BJ (cell line): ENCODE measurements around the gene B4GALNT1. TPM values are rescaled to one million over a fixed set of nuclear protein-coding genes. Genes with fewer than 3 reads are reported as not detected.
"Not testable (repeated sequence)": the region's sequence is repeated elsewhere in the genome, so short reads cannot be mapped to it uniquely, and the experiment has no call there.

Experiments used
- CTCF ChIA-PET: fragments of 350-600 bp; formaldehyde crosslinking; extraction: SDS; loops from one replicate; lab custom pipeline; 2021; ENCODE audit warnings: antibody characterized with exemption, inconsistent platforms; lab: Yijun Ruan, JAX
- POLR2A ChIA-PET: fragments of 300-600 bp; sonication (Branson Sonifier 250); formaldehyde crosslinking; extraction: SDS; loops from one replicate; lab custom pipeline; 2021; ENCODE audit warnings: antibody characterized with exemption; lab: Charles Lee
- DNase-seq: peaks from one replicate; pipeline ENCODE4 v3.0.0-alpha.2; 2011; ENCODE audit warnings: low read depth
- H3K27me3 ChIP-seq: 2 replicates; pipeline ENCODE4 v1.6.0; 2011; ENCODE audit warnings: low read length; ENCODE audit not compliant: control insufficient read depth, insufficient read depth
- H3K36me3 ChIP-seq: 2 replicates; pipeline ENCODE4 v1.5.1; 2011; ENCODE audit warnings: low read length; ENCODE audit not compliant: control insufficient read depth, insufficient read depth
- H3K4me3 ChIP-seq: 2 replicates; pipeline ENCODE4 v1.5.1; 2011; ENCODE audit warnings: low read depth, mild to moderate bottlenecking, control low read depth, low read length
- polyA plus RNA-seq: library from polyadenylated mRNA; depleted of rRNA; stranded (reverse); fragments of >200 nt; gene quantifications from 2 replicates; pipeline ENCODE4 v1.2.3, GENCODE V29; 2011
- TF ChIP-seq, protein P1 (sequence below): IDR thresholded peaks from 2 replicates; pipeline ENCODE4 v1.5.1; 2011; ENCODE audit warnings: low read depth, mild to moderate bottlenecking, control low read depth, inconsistent platforms, low read length, moderate library complexity; ENCODE audit not compliant: insufficient read depth

B4GALNT1 gene
- polyA plus RNA-seq, 1 experiment = 2.7 TPM

DNA sequence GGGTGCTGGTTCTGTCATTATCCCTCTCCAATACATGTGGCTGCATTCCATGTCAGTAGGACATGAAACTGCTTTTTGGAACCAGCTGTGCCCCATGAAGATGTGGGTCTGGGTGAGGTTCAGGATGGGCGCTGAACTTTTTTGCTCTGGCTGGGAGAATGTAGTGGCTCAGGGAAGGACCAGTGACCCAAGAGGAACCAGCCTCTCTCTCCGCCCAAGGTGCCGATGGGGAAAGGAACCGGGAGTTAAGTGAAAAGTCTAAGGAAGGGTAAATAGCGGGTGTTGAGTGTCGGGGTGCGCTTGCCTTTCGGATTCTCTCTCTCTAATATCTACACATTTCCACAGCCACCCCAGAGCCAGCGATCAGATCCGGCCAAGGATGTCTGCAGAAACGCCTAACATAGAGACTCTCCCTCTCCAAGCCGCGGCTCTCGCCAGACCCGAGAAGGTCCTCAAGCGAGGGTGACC lies 14.0 kb downstream of the B4GALNT1 start:
- H3K36me3 ChIP-seq = peaks cover 16% of the 10 kb centered on the region
- ChIA-PET POLR2A (no interaction called here), CTCF (interaction anchor here (0.8 to 17.5 kb wide), 3 partner anchors 9 to 37 kb away, joined by 3 to 257 read pairs (median 4); partner anchors contain the start of gene PIP4K2C)
- TF ChIP-seq, protein P1, sequence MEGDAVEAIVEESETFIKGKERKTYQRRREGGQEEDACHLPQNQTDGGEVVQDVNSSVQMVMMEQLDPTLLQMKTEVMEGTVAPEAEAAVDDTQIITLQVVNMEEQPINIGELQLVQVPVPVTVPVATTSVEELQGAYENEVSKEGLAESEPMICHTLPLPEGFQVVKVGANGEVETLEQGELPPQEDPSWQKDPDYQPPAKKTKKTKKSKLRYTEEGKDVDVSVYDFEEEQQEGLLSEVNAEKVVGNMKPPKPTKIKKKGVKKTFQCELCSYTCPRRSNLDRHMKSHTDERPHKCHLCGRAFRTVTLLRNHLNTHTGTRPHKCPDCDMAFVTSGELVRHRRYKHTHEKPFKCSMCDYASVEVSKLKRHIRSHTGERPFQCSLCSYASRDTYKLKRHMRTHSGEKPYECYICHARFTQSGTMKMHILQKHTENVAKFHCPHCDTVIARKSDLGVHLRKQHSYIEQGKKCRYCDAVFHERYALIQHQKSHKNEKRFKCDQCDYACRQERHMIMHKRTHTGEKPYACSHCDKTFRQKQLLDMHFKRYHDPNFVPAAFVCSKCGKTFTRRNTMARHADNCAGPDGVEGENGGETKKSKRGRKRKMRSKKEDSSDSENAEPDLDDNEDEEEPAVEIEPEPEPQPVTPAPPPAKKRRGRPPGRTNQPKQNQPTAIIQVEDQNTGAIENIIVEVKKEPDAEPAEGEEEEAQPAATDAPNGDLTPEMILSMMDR = no peak
- peaks cover 23% of the 10 kb centered on the region for H3K27me3 ChIP-seq
- DNase-seq = no peak
- H3K4me3 ChIP-seq = no peak overlapping the region

DNA sequence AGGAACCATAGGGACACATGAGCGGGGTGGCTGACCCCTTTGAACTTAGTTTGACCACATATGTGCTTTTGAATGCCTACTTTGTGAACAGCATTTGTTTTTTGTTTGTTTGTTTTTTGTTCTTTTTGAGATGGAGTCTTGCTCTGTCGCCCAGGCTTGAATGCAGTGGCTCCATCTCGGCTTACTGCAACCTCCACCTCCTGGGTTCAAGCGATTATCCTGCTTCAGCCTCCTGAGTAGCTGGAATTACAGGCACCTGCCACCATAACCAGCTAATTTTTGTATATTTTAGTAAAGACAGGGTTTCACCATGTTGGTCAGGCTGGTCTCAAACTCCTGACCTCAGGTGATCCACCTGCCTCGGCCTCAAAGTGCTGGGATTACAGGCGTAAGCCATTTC lies 14.6 kb downstream of the B4GALNT1 start:
- DNase-seq, H3K4me3 ChIP-seq, POLR2A ChIA-PET: not testable (repeated sequence)
- Histone ChIP-seq H3K36me3 (peaks cover 17% of the 10 kb centered on the region), H3K27me3 (peaks cover 21% of the 10 kb centered on the region)
- CTCF ChIA-PET = interaction anchor here (17.5 kb wide), 1 partner anchor 36 kb away, joined by 257 read pairs; no protein-coding TSS in a partner anchor

GRCh38 chr12:57617942-57618341 lies 15.1 kb downstream of the B4GALNT1 start:
- ChIA-PET CTCF (interaction anchor here (17.5 kb wide), 1 partner anchor 36 kb away, joined by 257 read pairs; no protein-coding TSS in a partner anchor), POLR2A (no interaction called here)

DNA sequence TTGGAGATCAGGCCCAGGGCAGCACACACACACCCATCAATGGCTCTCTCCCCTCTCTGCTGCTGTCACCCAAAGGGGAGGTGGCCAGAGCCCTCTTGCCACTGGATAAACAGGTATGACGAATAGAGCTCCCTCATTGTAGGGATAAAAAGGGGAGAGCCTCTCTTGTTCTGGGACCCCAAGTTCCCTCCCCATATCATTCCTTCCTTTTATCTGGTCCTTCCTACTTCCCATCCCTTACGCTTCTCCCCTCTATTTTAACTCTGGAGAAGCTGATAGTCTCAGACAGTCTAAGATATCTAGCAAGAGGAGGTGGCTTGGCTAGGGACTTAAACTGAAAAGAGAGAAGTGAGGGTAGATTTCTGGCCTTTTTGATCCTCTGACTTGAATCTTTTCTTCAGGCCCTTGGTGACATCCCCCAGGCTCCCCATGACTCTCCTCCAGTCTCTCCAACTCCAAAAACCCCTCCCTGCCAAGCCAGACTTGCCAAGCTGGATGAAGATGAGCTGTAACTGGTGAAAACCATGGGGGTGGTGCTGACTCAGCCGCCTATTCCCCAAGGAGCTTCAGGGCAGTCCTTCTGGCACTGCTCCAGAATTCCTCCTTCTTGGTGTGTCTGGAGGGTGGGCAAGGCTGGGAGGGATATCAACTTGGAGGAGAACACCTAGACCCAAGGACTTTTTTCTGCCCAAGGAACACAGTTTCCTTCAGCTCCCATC lies 16.5 kb downstream of the B4GALNT1 start:
- DNase-seq = no peak
- CTCF ChIA-PET = interaction anchor here (0.6 to 8.0 kb wide), 3 partner anchors 17 to 160 kb away, joined by 3 to 51 read pairs (median 4); partner anchors contain the start of gene B4GALNT1
- H3K27me3 ChIP-seq = peaks cover 15% of the 10 kb centered on the region
- H3K36me3 ChIP-seq = peaks cover 17% of the 10 kb centered on the region
- TF ChIP-seq, protein P1 = no peak
- POLR2A ChIA-PET = no interaction called here
- no peak overlapping the region for H3K4me3 ChIP-seq

More at GRCh38 chr12:57617942-57618341, 15.1 kb downstream of the B4GALNT1 start:
- no peak for DNase-seq
- TF ChIP-seq, protein P1 = no peak
- Histone ChIP-seq H3K36me3 (peaks cover 17% of the 10 kb centered on the region), H3K4me3 (no peak overlapping the region), H3K27me3 (peaks cover 18% of the 10 kb centered on the region)

- Histone ChIP-seq H3K27me3 (peaks cover 7% of the 10 kb centered on the region), H3K36me3 (peaks cover 17% of the 10 kb centered on the region), H3K4me3 (no peak overlapping the region)
- ChIA-PET POLR2A (no interaction called here), CTCF (interaction anchor here (2.0 to 8.0 kb wide), 3 partner anchors 12 to 157 kb away, joined by 5 to 51 read pairs (median 8); partner anchors contain the start of gene GLI1)
- TF ChIP-seq, protein P1 = no peak
- DNase-seq = no peak
Observed at GRCh38 chr12:57615637-57616036, 17.4 kb downstream of the B4GALNT1 start.
